ENCODE results near the gene EPSTI1.
A peak's percentile ranks its signal among the peaks of the same experiment; 100 is the strongest.
"Not testable (repeated sequence)": the region's sequence is repeated elsewhere in the genome, so short reads cannot be mapped to it uniquely, and the experiment has no call there.

EPSTI1 gene

GRCh38 chr13:42994878-42995277 is 2.8 kb upstream of the EPSTI1 start:
- Histone ChIP-seq H3K4me2 (ENCODE audit: low read length) (no peak overlapping the region), H3K27me3 (ENCODE audit: control insufficient read depth, insufficient read depth, low read length) (no peaks in the 10 kb centered on the region), H3K79me2 (no peaks in the 10 kb centered on the region), H3K27ac (no peak overlapping the region), H2AFZ (no peak overlapping the region), H3K9me3 (ENCODE audit: control insufficient read depth, low read length) (no peaks in the 10 kb centered on the region), H3K9ac (no peak overlapping the region), H3K4me1 (no peaks in the 10 kb centered on the region), H3K4me3 (ENCODE audit: low read depth, low read length) (no peak overlapping the region), H3K36me3 (ENCODE audit: control insufficient read depth, insufficient read depth, low read length) (no peaks in the 10 kb centered on the region)
- TF ChIP-seq CTCF (IDR thresholded peaks at IDR 0.05): no peak

GRCh38 chr13:42992764-42993122 is 702 bp upstream of the EPSTI1 start:
- Histone ChIP-seq H3K27ac (peak overlapping the region; percentile 67), H3K79me2 (no peaks in the 10 kb centered on the region), H3K4me1 (no peaks in the 10 kb centered on the region), H3K36me3 (ENCODE audit: control insufficient read depth, insufficient read depth, low read length) (no peaks in the 10 kb centered on the region), H3K4me3 (ENCODE audit: low read depth, low read length) (peak overlapping the region; percentile 77), H3K9me3 (ENCODE audit: control insufficient read depth, low read length) (no peaks in the 10 kb centered on the region), H2AFZ (peak overlapping the region; percentile 77), H3K4me2 (ENCODE audit: low read length) (peak overlapping the region; percentile 79), H3K9ac (no peak overlapping the region), H3K27me3 (ENCODE audit: control insufficient read depth, insufficient read depth, low read length) (no peaks in the 10 kb centered on the region)
- no peak for TF ChIP-seq CTCF (IDR thresholded peaks at IDR 0.05)

- H3K4me3 ChIP-seq (ENCODE audit: low read depth, low read length): peak overlapping the region; percentile 77
- H3K27me3 ChIP-seq (ENCODE audit: control insufficient read depth, insufficient read depth, low read length); H3K4me1 ChIP-seq; H3K9me3 ChIP-seq (ENCODE audit: control insufficient read depth, low read length); H3K9ac ChIP-seq; H3K36me3 ChIP-seq (ENCODE audit: control insufficient read depth, insufficient read depth, low read length); H3K79me2 ChIP-seq: not testable (repeated sequence)
- peak overlapping the region; percentile 77 for H2AFZ ChIP-seq
- H3K27ac ChIP-seq: peak overlapping the region; percentile 67
- H3K4me2 ChIP-seq (ENCODE audit: low read length): peak overlapping the region; percentile 79
These were observed 676 bp downstream of the EPSTI1 start for GRCh38 chr13:42991233-42991897.

GRCh38 chr13:42990291-42991232 is 1.5 kb downstream of the EPSTI1 start:
- H3K36me3 ChIP-seq (ENCODE audit: control insufficient read depth, insufficient read depth, low read length): no peaks in the 10 kb centered on the region
- no peaks in the 10 kb centered on the region for H3K27me3 ChIP-seq (ENCODE audit: control insufficient read depth, insufficient read depth, low read length)
- no peak for TF ChIP-seq CTCF (IDR thresholded peaks at IDR 0.05)
- H3K9me3 ChIP-seq (ENCODE audit: control insufficient read depth, low read length): no peaks in the 10 kb centered on the region
- peak overlapping the region; percentile 79 for H3K4me2 ChIP-seq (ENCODE audit: low read length)
- H3K9ac ChIP-seq: no peak overlapping the region
- no peaks in the 10 kb centered on the region for H3K79me2 ChIP-seq
- no peaks in the 10 kb centered on the region for H3K4me1 ChIP-seq
- peak overlapping the region; percentile 13 for H2AFZ ChIP-seq
- peak overlapping the region; percentile 67 for H3K27ac ChIP-seq
- peak overlapping the region; percentile 77 for H3K4me3 ChIP-seq (ENCODE audit: low read depth, low read length)

DNA sequence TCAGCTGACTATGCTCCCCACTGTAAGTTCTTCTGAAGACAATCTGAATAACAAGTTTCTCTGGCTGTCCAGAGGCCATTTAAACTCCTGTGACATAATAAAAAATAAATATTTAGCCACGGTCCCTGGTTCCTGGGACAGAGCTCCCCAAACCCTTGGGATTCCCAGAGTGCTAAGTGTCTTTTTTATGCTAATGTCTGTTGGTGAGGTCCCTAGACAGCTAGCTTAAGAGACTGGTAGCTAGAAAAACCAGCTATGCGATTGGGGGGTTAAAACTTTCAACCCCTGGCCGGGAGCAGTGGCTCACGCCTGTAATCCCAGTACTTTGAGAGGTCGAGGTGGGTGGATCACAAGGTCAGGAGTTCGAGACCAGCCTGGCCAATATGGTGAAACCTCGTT is 5.9 kb downstream of the EPSTI1 start:
- TF ChIP-seq CTCF (IDR thresholded peaks at IDR 0.05): no peak

More for the DNA sequence above, 5.9 kb downstream of the EPSTI1 start:
- H3K27ac ChIP-seq: peak overlapping the region; percentile 24
- peak overlapping the region; percentile 50 for H2AFZ ChIP-seq
- peaks cover 5% of the 10 kb centered on the region for H3K4me1 ChIP-seq
- no peaks in the 10 kb centered on the region for H3K36me3 ChIP-seq (ENCODE audit: control insufficient read depth, insufficient read depth, low read length)
- H3K79me2 ChIP-seq: no peaks in the 10 kb centered on the region
- H3K4me2 ChIP-seq (ENCODE audit: low read length): no peak overlapping the region
- no peaks in the 10 kb centered on the region for H3K27me3 ChIP-seq (ENCODE audit: control insufficient read depth, insufficient read depth, low read length)
- H3K4me3 ChIP-seq (ENCODE audit: low read depth, low read length): no peak overlapping the region
- H3K9me3 ChIP-seq (ENCODE audit: control insufficient read depth, low read length): no peaks in the 10 kb centered on the region
- no peak overlapping the region for H3K9ac ChIP-seq

Data from parathyroid adenoma (tissue), 2 donors.